ENCODE measurements around the gene MYO16.

MYO16 gene

DNA sequence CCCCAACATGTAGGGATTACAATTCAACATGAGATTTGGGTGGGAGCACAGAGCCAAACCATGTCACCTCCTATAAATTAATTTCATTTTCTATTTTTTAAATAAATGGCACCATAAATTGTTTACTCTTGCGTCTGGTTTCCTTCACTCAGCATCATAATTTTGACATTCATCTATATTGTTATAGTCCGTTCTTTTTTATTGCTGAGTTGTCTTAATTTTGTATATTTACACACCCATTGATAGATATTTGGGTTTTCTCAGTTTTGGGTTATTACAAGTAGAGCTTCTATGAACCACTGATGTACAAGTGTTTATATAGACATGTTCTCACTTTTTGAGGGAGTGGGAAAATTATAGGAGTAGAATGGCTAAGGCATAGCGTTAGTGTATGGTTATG is 445.4 kb downstream of the MYO16 start:
- no peaks in the 10 kb centered on the region for H3K9me2 ChIP-seq (replicated peaks; ENCODE audit: low read depth, low read length)
- H2AFZ ChIP-seq (ENCODE audit: low read length) = no peak overlapping the region
- no peaks in the 10 kb centered on the region for H3K79me2 ChIP-seq (ENCODE audit: insufficient read depth, low read length)
- H3K9me3 ChIP-seq (ENCODE audit: insufficient read depth, low read depth, low read length) = no peaks in the 10 kb centered on the region
- no peaks in the 10 kb centered on the region for H3K36me3 ChIP-seq (ENCODE audit: insufficient read depth, low read length)
- no peaks in the 10 kb centered on the region for H4K20me1 ChIP-seq (ENCODE audit: insufficient read depth, low read length, poor library complexity, severe bottlenecking)
- no peak overlapping the region for H3K9ac ChIP-seq (ENCODE audit: low read depth, low read length, poor library complexity, severe bottlenecking)
- H3K4me2 ChIP-seq (ENCODE audit: low read depth, low read length, poor library complexity, severe bottlenecking) = no peak overlapping the region
- no peaks in the 10 kb centered on the region for H3F3A ChIP-seq (ENCODE audit: low read depth)
- no peaks in the 10 kb centered on the region for H3K27me3 ChIP-seq (ENCODE audit: insufficient read depth, low read length, poor library complexity, severe bottlenecking)
- TF ChIP-seq EZH2phosphoT487 (IDR thresholded peaks at IDR 0.05; ENCODE audit: borderline replicate concordance) = no peak
- TF ChIP-seq, protein P1, sequence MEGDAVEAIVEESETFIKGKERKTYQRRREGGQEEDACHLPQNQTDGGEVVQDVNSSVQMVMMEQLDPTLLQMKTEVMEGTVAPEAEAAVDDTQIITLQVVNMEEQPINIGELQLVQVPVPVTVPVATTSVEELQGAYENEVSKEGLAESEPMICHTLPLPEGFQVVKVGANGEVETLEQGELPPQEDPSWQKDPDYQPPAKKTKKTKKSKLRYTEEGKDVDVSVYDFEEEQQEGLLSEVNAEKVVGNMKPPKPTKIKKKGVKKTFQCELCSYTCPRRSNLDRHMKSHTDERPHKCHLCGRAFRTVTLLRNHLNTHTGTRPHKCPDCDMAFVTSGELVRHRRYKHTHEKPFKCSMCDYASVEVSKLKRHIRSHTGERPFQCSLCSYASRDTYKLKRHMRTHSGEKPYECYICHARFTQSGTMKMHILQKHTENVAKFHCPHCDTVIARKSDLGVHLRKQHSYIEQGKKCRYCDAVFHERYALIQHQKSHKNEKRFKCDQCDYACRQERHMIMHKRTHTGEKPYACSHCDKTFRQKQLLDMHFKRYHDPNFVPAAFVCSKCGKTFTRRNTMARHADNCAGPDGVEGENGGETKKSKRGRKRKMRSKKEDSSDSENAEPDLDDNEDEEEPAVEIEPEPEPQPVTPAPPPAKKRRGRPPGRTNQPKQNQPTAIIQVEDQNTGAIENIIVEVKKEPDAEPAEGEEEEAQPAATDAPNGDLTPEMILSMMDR (conservative IDR thresholded peaks at IDR 0.05; ENCODE audit: low read length) = no peak
- no peaks in the 10 kb centered on the region for H3K4me1 ChIP-seq (ENCODE audit: insufficient read depth, low read length, poor library complexity, severe bottlenecking)
- H3K4me3 ChIP-seq (ENCODE audit: low read length, poor library complexity, severe bottlenecking) = no peak overlapping the region

- Histone ChIP-seq H3K4me2 (ENCODE audit: low read depth, low read length, poor library complexity, severe bottlenecking) (no peak overlapping the region), H3K27me3 (ENCODE audit: insufficient read depth, low read length, poor library complexity, severe bottlenecking) (no peaks in the 10 kb centered on the region), H3K4me1 (ENCODE audit: insufficient read depth, low read length, poor library complexity, severe bottlenecking) (no peaks in the 10 kb centered on the region), H2AFZ (ENCODE audit: low read length) (no peak overlapping the region), H3K9me2 (replicated peaks; ENCODE audit: low read depth, low read length) (no peaks in the 10 kb centered on the region), H3K9me3 (ENCODE audit: insufficient read depth, low read depth, low read length) (no peaks in the 10 kb centered on the region), H4K20me1 (ENCODE audit: insufficient read depth, low read length, poor library complexity, severe bottlenecking) (no peaks in the 10 kb centered on the region), H3K36me3 (ENCODE audit: insufficient read depth, low read length) (no peaks in the 10 kb centered on the region), H3K79me2 (ENCODE audit: insufficient read depth, low read length) (no peaks in the 10 kb centered on the region), H3F3A (ENCODE audit: low read depth) (no peaks in the 10 kb centered on the region), H3K4me3 (ENCODE audit: low read length, poor library complexity, severe bottlenecking) (no peak overlapping the region), H3K9ac (ENCODE audit: low read depth, low read length, poor library complexity, severe bottlenecking) (no peak overlapping the region)
- TF ChIP-seq EZH2phosphoT487 (IDR thresholded peaks at IDR 0.05; ENCODE audit: borderline replicate concordance) = no peak
- TF ChIP-seq, protein P1 (conservative IDR thresholded peaks at IDR 0.05; ENCODE audit: low read length) = no peak
Measured at GRCh38 chr13:109087916-109088623, 458.7 kb downstream of the MYO16 start.

GRCh38 chr13:109088624-109088917 is 459.2 kb downstream of the MYO16 start:
- no peaks in the 10 kb centered on the region for H3K36me3 ChIP-seq (ENCODE audit: insufficient read depth, low read length)
- H3F3A ChIP-seq (ENCODE audit: low read depth) = no peaks in the 10 kb centered on the region
- no peak overlapping the region for H3K9ac ChIP-seq (ENCODE audit: low read depth, low read length, poor library complexity, severe bottlenecking)
- no peaks in the 10 kb centered on the region for H3K4me1 ChIP-seq (ENCODE audit: insufficient read depth, low read length, poor library complexity, severe bottlenecking)
- H3K4me2 ChIP-seq (ENCODE audit: low read depth, low read length, poor library complexity, severe bottlenecking) = no peak overlapping the region
- H4K20me1 ChIP-seq (ENCODE audit: insufficient read depth, low read length, poor library complexity, severe bottlenecking) = no peaks in the 10 kb centered on the region
- TF ChIP-seq, protein P1 (conservative IDR thresholded peaks at IDR 0.05; ENCODE audit: low read length) = no peak
- no peak for TF ChIP-seq EZH2phosphoT487 (IDR thresholded peaks at IDR 0.05; ENCODE audit: borderline replicate concordance)
- H3K79me2 ChIP-seq (ENCODE audit: insufficient read depth, low read length) = no peaks in the 10 kb centered on the region
- no peaks in the 10 kb centered on the region for H3K9me2 ChIP-seq (replicated peaks; ENCODE audit: low read depth, low read length)
- H3K9me3 ChIP-seq (ENCODE audit: insufficient read depth, low read depth, low read length) = no peaks in the 10 kb centered on the region
- no peak overlapping the region for H2AFZ ChIP-seq (ENCODE audit: low read length)
- H3K27me3 ChIP-seq (ENCODE audit: insufficient read depth, low read length, poor library complexity, severe bottlenecking) = no peaks in the 10 kb centered on the region
- no peak overlapping the region for H3K4me3 ChIP-seq (ENCODE audit: low read length, poor library complexity, severe bottlenecking)
